K562 (cell line): ENCODE measurements around the gene PPFIA1. TPM values are rescaled to one million over a fixed set of nuclear protein-coding genes. Genes with fewer than 3 reads are reported as not detected.

Source experiments
- ATAC-seq: fragments of 200-7000 bp; cut with Tn5 transposase; 3 replicates; pipeline ENCODE4 v1.9.1; 2020; ENCODE audit warnings: moderate library complexity
- BruUV-seq: library from RNA; stranded (reverse); fragments of 400-500 nt; replicated peaks from 2 replicates; lab custom pipeline; 2021; lab: Mats Ljungman, UMichigan
- CTCF ChIA-PET: fragments of 300-600 bp; formaldehyde crosslinking; extraction: SDS; loops from one replicate; lab custom pipeline; 2021; ENCODE audit warnings: low intra/inter-chr PET ratio; lab: Yijun Ruan, JAX
- POLR2A ChIA-PET: fragments of 300-600, 350-650 bp; sonication (Branson Sonifier 250); formaldehyde crosslinking; extraction: SDS; loops from one replicate; lab custom pipeline; 2021; ENCODE audit warnings: antibody characterized with exemption, inconsistent platforms; lab: Yijun Ruan, JAX
- DNase-seq, 4 experiments: peaks; one replicate each; pipeline versions ENCODE4 v3.0.0 to v3.0.0-alpha.2; 2011 to 2018; ENCODE audit warnings: low spot score in 3 of 4, mixed read lengths in 3 of 4; ENCODE audit errors: extremely low read depth in 1 of 4
- FAIRE-seq: peaks from 2 replicates; lab custom pipeline; 2011; peaks lifted over from hg19 to GRCh38; lab: Jason Lieb, UNC
- H2AFZ ChIP-seq: 2 replicates; pipeline ENCODE4 v1.6.0; 2011; ENCODE audit warnings: low read depth, low read length, control low read depth, inconsistent platforms
- H3K27ac ChIP-seq: fragments of 200-600 bp; 3 replicates; pipeline ENCODE4 v1.8.0; 2011; ENCODE audit warnings: low read depth, mild to moderate bottlenecking, control low read depth, inconsistent platforms, low read length, moderate library complexity, mixed read lengths; ENCODE audit errors: extremely low read depth
- H3K27me3 ChIP-seq, 2 experiments: fragments of 300-600 bp in 1 of 2; 2 replicates in 1 of 2; 3 replicates in 1 of 2; pipeline versions ENCODE4 v1.6.0 to v1.8.0; 2011; ENCODE audit warnings: inconsistent platforms in 2 of 2, low read length in 2 of 2, mild to moderate bottlenecking in 1 of 2, mixed read lengths in 1 of 2, moderate library complexity in 1 of 2; ENCODE audit not compliant: control insufficient read depth in 2 of 2, insufficient read depth in 2 of 2
- H3K36me3 ChIP-seq: fragments of 300-600 bp; 3 replicates; pipeline ENCODE4 v1.8.0; 2011; ENCODE audit warnings: mild to moderate bottlenecking, low read length, inconsistent platforms; ENCODE audit not compliant: control insufficient read depth, insufficient read depth
- H3K4me1 ChIP-seq, 2 experiments: fragments of 200-600 bp in 1 of 2; replicated peaks in 1 of 2; 2 replicates in 1 of 2; 3 replicates in 1 of 2; pipeline versions ENCODE4 v1.5.1 to v1.8.0; 2011; ENCODE audit warnings: inconsistent platforms in 2 of 2, low read length in 2 of 2, mild to moderate bottlenecking in 1 of 2, mixed read lengths in 1 of 2, moderate library complexity in 1 of 2; ENCODE audit not compliant: control insufficient read depth in 2 of 2, insufficient read depth in 2 of 2
- H3K4me2 ChIP-seq: 2 replicates; pipeline ENCODE4 v1.6.1; 2011; ENCODE audit warnings: low read length, control low read depth, inconsistent platforms, mixed read lengths; ENCODE audit not compliant: insufficient read depth
- H3K4me3 ChIP-seq: fragments of 200-600 bp; sonication (generic), shearing (Covaris generic); 2 replicates; pipeline ENCODE4 v1.5.1; 2016; ENCODE audit warnings: control low read depth, inconsistent platforms
- H3K79me2 ChIP-seq: fragments of 200-600 bp; 3 replicates; pipeline ENCODE4 v1.8.0; 2011; ENCODE audit warnings: low read length, inconsistent platforms; ENCODE audit not compliant: control insufficient read depth, insufficient read depth
- H3K9ac ChIP-seq, 2 experiments: 2 replicates each; pipeline versions ENCODE4 v1.6.0 to v1.6.1; 2011; ENCODE audit warnings: low read depth in 2 of 2, low read length in 2 of 2, control low read depth in 1 of 2, inconsistent platforms in 1 of 2, mild to moderate bottlenecking in 1 of 2, mixed read lengths in 1 of 2; ENCODE audit not compliant: insufficient read depth in 1 of 2
- H3K9me1 ChIP-seq: one replicate; pipeline ENCODE4 v1.6.0; 2011; ENCODE audit warnings: inconsistent platforms, mild to moderate bottlenecking, low read length, moderate library complexity; ENCODE audit not compliant: control insufficient read depth, insufficient read depth
- H3K9me3 ChIP-seq: replicated peaks from 2 replicates; pipeline ENCODE4 v1.5.1; 2011; ENCODE audit warnings: low read depth, low read length, inconsistent platforms; ENCODE audit not compliant: control insufficient read depth, insufficient read depth
- H4K20me1 ChIP-seq: replicated peaks from 2 replicates; pipeline ENCODE4 v1.6.1; 2011; ENCODE audit warnings: low read length, inconsistent platforms, mixed read lengths; ENCODE audit not compliant: control insufficient read depth, insufficient read depth
- CEBPG ChIP-seq, 3 experiments: fragments of 200-800 bp in 1 of 3; sonication (Bioruptor generic) in 1 of 3; sonication (generic) in 1 of 3; formaldehyde crosslinking in 1 of 3; IDR thresholded peaks in 2 of 3; conservative IDR thresholded peaks in 1 of 3; 2 replicates each; pipeline versions ENCODE4 v1.6.1 to v1.8.0; 2016 to 2022; ENCODE audit warnings: missing compliant biosample characterization in 2 of 3, missing genetic modification characterization in 2 of 3, mild to moderate bottlenecking in 1 of 3, missing genetic modification reagents in 1 of 3
- WGBS: fragments of 100-300 bp; shearing (Covaris generic); methylation state at CpG from one replicate; pipeline ENCODE4 v1.1.6; 2016; ENCODE audit warnings: low coverage, mixed read lengths; ENCODE audit not compliant: insufficient coverage; ENCODE audit errors: missing lambda C conversion rate; 5-methylcytosine and 5-hydroxymethylcytosine counted together
- in situ Hi-C: fragments of 300-500 bp; cut with MboI; formaldehyde crosslinking; loops from 4 replicates; pipeline ENCODE4 v1.15.0; 2018; ENCODE audit warnings: inconsistent platforms, mixed read lengths
- intact Hi-C: fragments of 100-400 bp; cut with micrococcal nuclease; formaldehyde crosslinking; loops from 2 replicates; pipeline ENCODE4 v1.14.2; 2022
- polyA plus RNA-seq, 8 experiments: library from polyadenylated mRNA; depleted of rRNA in 4 of 8; stranded (reverse) in 5 of 8; unstranded in 3 of 8; fragments of >200 nt; fragmentation: Nextera tagmentation in 2 of 8; fragmentation: Illumina TruSeq in 1 of 8; extraction: Ambion mirVana in 2 of 8; extraction: Trizol in 1 of 8; gene quantifications; 2 replicates each; pipeline versions ENCODE4 v1.2.1 to v1.2.3, GENCODE V29; 2011 to 2014; ENCODE audit warnings: inconsistent platforms in 1 of 8, missing spikeins in 1 of 8
- total RNA-seq, 7 experiments: library from RNA; depleted of rRNA in 6 of 7; stranded (reverse); fragments of >200 nt in 6 of 7; fragmentation: Illumina TruSeq in 2 of 7; extraction: Trizol in 2 of 7; gene quantifications; 2 replicates each; pipeline versions ENCODE4 v1.2.1 to v1.2.3, GENCODE V29; 2011 to 2021; ENCODE audit warnings: low replicate concordance in 1 of 7
- TF ChIP-seq, protein P1 (sequence below), 2 experiments: fragments of 450-650 bp in 1 of 2; sonication (generic) in 1 of 2; formaldehyde crosslinking in 1 of 2; IDR thresholded peaks in 1 of 2; conservative IDR thresholded peaks in 1 of 2; 2 replicates each; pipeline versions ENCODE4 v1.6.1 to v1.8.1; 2016 to 2023; ENCODE audit warnings: mild to moderate bottlenecking in 2 of 2, moderate library complexity in 2 of 2, inconsistent platforms in 1 of 2, missing genetic modification reagents in 1 of 2
- TF ChIP-seq, protein P2 (sequence below): fragments of 450-650 bp; IDR thresholded peaks from 2 replicates; pipeline ENCODE4 v1.7.0; 2016; ENCODE audit warnings: borderline replicate concordance

Gene PPFIA1
- total and polyA plus RNA-seq, 9 of the 15 experiments (the other 6 are each of a cell fraction or from before 2014, with no cell fraction given) = 9.9 to 41.5 (median 28.5) TPM

DNA sequence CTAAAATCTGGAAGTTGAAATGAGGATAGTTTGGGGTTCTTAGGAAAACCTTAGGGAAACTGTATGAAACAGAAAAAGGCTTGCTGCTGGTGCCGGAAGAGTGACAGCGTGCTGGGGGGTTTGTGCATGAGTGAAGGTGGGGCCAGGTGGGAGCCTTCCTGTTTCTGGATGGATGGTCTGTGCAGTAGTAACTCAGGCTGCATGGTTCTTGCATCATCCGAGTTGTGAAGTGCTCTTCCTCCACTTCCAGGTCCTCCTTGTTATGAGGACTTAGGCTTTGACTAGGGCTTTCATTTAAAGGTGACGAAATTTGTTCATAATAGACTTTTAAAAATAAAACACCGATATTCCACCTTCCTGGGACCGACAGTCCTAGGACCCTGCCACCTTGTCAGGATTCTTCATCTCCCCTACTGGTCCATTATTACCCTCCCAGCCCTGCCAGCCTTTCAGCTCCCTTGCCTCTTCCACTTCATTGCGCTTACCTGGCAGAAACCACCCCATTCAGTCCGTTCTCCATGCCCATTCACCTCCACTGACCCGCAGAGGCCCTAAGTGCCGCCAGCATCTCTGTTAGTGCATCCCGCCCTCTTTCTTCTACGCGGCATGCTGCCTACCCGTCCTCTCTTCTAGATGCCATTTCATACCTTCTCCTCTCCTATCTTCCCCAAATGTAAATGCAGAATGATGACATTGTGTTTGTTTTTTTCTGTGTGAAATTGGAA is 47.3 kb downstream of the PPFIA1 start:
- H3K27me3 ChIP-seq = no peaks in the 10 kb centered on the region
- H3K27ac ChIP-seq = no peak overlapping the region
- TF ChIP-seq, protein P1, sequence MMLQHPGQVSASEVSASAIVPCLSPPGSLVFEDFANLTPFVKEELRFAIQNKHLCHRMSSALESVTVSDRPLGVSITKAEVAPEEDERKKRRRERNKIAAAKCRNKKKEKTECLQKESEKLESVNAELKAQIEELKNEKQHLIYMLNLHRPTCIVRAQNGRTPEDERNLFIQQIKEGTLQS (IDR thresholded peaks at IDR 0.05) = peak; percentile 24; the same call in 1 of the 2 replicates
- TF ChIP-seq, protein P1 (CRISPR knock-in tag; conservative IDR thresholded peaks at IDR 0.05) = no peak
- TF ChIP-seq CEBPG (CRISPR knock-in tag; IDR thresholded peaks at IDR 0.05) (no peak), CEBPG (tag; conservative IDR thresholded peaks at IDR 0.05 in 1 of 2, IDR thresholded peaks at IDR 0.05 in 1 of 2) (peak in 1 of 2 experiments; percentile 42; a peak in 1 of 4 replicates)
- TF ChIP-seq, protein P2, sequence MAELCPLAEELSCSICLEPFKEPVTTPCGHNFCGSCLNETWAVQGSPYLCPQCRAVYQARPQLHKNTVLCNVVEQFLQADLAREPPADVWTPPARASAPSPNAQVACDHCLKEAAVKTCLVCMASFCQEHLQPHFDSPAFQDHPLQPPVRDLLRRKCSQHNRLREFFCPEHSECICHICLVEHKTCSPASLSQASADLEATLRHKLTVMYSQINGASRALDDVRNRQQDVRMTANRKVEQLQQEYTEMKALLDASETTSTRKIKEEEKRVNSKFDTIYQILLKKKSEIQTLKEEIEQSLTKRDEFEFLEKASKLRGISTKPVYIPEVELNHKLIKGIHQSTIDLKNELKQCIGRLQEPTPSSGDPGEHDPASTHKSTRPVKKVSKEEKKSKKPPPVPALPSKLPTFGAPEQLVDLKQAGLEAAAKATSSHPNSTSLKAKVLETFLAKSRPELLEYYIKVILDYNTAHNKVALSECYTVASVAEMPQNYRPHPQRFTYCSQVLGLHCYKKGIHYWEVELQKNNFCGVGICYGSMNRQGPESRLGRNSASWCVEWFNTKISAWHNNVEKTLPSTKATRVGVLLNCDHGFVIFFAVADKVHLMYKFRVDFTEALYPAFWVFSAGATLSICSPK = no peak
- in situ Hi-C loops = no loop called here
- no peak for DNase-seq
- H3K4me2 ChIP-seq = no peak overlapping the region
- no peak overlapping the region for H2AFZ ChIP-seq
- peaks cover 40% of the 10 kb centered on the region; the same call in 2 of the 3 replicates for H3K36me3 ChIP-seq
- H3K79me2 ChIP-seq = peaks cover 17% of the 10 kb centered on the region
- no TSS peak for BruUV-seq
- H3K4me3 ChIP-seq = no peak overlapping the region
- no peaks in the 10 kb centered on the region for H3K9me1 ChIP-seq
- CTCF ChIA-PET = no interaction called here
- H3K4me1 ChIP-seq = peaks cover 3 to 7% of the 10 kb centered on the region in 2 experiments
- POLR2A ChIA-PET = no interaction called here
- ATAC-seq = no peak
- H4K20me1 ChIP-seq = no peaks in the 10 kb centered on the region; the same call in none of the 2 replicates
- 91% methylated on average over 14 of the region's 14 CpGs for WGBS
- no peaks in the 10 kb centered on the region for H3K9me3 ChIP-seq
- H3K9ac ChIP-seq = no peak overlapping the region
- FAIRE-seq = no peak
- intact Hi-C loops = no loop called here
